OCI-LY7 (cell line): ENCODE measurements around the gene EVA1B. TPM values are rescaled to one million over a fixed set of nuclear protein-coding genes. Genes with fewer than 3 reads are reported as not detected.

ENCODE experiments used
- BruUV-seq: library from RNA; stranded (reverse); fragments of 400-500 nt; replicated peaks from 2 replicates; lab custom pipeline; 2021; lab: Mats Ljungman, UMichigan
- CTCF ChIA-PET: fragments of 300-600 bp; sonication (Branson Sonifier 250); formaldehyde crosslinking; loops from one replicate; lab custom pipeline; 2022; ENCODE audit warnings: antibody characterized with exemption; ENCODE audit not compliant: unreplicated experiment; lab: Charles Lee
- POLR2A ChIA-PET: fragments of 300-600 bp; sonication (Branson Sonifier 250); formaldehyde crosslinking; loops from one replicate; lab custom pipeline; 2022; ENCODE audit warnings: antibody characterized with exemption; lab: Charles Lee
- DNase-seq: peaks from one replicate; pipeline ENCODE4 v3.0.0-alpha.2; 2015; ENCODE audit warnings: low spot score
- H2AFZ ChIP-seq: fragments of 200-600 bp; sonication (generic), shearing (Covaris generic); 2 replicates; pipeline ENCODE4 v1.6.1; 2014; ENCODE audit warnings: mild to moderate bottlenecking, antibody characterized with exemption, low read length, moderate library complexity
- H3K27ac ChIP-seq: fragments of 200-600 bp; sonication (generic); 2 replicates; pipeline ENCODE4 v1.5.1; 2014; ENCODE audit warnings: mixed run types, low read depth, mild to moderate bottlenecking, moderate library complexity, low read length, inconsistent platforms; ENCODE audit not compliant: poor library complexity, severe bottlenecking
- H3K36me3 ChIP-seq: fragments of 200-600 bp; sonication (generic); 2 replicates; pipeline ENCODE4 v1.6.1; 2014; ENCODE audit warnings: mild to moderate bottlenecking, antibody characterized with exemption, low read length, moderate library complexity, mixed read lengths; ENCODE audit not compliant: insufficient read depth
- H3K4me1 ChIP-seq: fragments of 200-600 bp; sonication (generic); 2 replicates; pipeline ENCODE4 v1.5.1; 2014; ENCODE audit warnings: mild to moderate bottlenecking, low read length; ENCODE audit not compliant: insufficient read depth, poor library complexity, severe bottlenecking
- H3K4me2 ChIP-seq: fragments of 200-600 bp; sonication (generic); 2 replicates; pipeline ENCODE4 v1.6.1; 2014; ENCODE audit warnings: mild to moderate bottlenecking, low read length
- H3K4me3 ChIP-seq: fragments of 200-600 bp; sonication (generic); 2 replicates; pipeline ENCODE4 v1.5.1; 2014; ENCODE audit warnings: mild to moderate bottlenecking, low read depth, low read length; ENCODE audit not compliant: poor library complexity, severe bottlenecking
- H3K79me2 ChIP-seq: fragments of 200-600 bp; sonication (generic); 2 replicates; pipeline ENCODE4 v1.6.1; 2016; ENCODE audit warnings: low read depth, mild to moderate bottlenecking, low read length, moderate library complexity, mixed read lengths; ENCODE audit not compliant: insufficient read depth
- H3K9me2 ChIP-seq: fragments of 200-600 bp; sonication (generic); 2 replicates; pipeline ENCODE4 v1.6.1; 2016; ENCODE audit warnings: mild to moderate bottlenecking, low read length, mixed read lengths; ENCODE audit not compliant: insufficient read depth
- H3K9me3 ChIP-seq: fragments of 200-600 bp; sonication (generic); 2 replicates; pipeline ENCODE4 v1.6.1; 2014; ENCODE audit warnings: mild to moderate bottlenecking, mixed run types, low read length, mixed read lengths
- H4K20me1 ChIP-seq: fragments of 200-600 bp; sonication (generic); 2 replicates; pipeline ENCODE4 v1.6.1; 2014; ENCODE audit warnings: mild to moderate bottlenecking, antibody characterized with exemption, low read length, moderate library complexity, mixed read lengths; ENCODE audit not compliant: insufficient read depth
- CTCF ChIP-seq: fragments of 200-600 bp; sonication (generic); conservative IDR thresholded peaks from 2 replicates; pipeline ENCODE4 v1.5.1; 2014; ENCODE audit warnings: mild to moderate bottlenecking, antibody characterized with exemption, low read length, moderate library complexity, mixed read lengths
- EZH2phosphoT487 ChIP-seq: fragments of 200-600 bp; sonication (generic); IDR thresholded peaks from 2 replicates; pipeline ENCODE4 v1.6.1; 2018; ENCODE audit warnings: low read depth, borderline replicate concordance, mild to moderate bottlenecking, mixed run types, antibody characterized with exemption, low read length, moderate library complexity, mixed read lengths
- intact Hi-C: fragments of 100-400 bp; cut with micrococcal nuclease; formaldehyde crosslinking; loops from one replicate; pipeline ENCODE4 v1.10.0; 2022; ENCODE audit not compliant: unreplicated experiment
- total RNA-seq, 2 experiments: library from RNA; depleted of rRNA in 1 of 2; stranded (reverse); fragments of >200 nt in 1 of 2; shearing (Covaris generic) in 1 of 2; gene quantifications; 2 replicates each; pipeline ENCODE4 v1.2.3, GENCODE V29; 2014 to 2022

Gene EVA1B
- total RNA-seq, 2 experiments from 2014 or later: 0.84 to 2.0 TPM

- Histone ChIP-seq H3K36me3 (peaks cover 78% of the 10 kb centered on the region), H3K4me1 (peaks cover under 1% of the 10 kb centered on the region), H3K4me3 (no peak overlapping the region), H3K4me2 (no peak overlapping the region), H3K27ac (no peak overlapping the region), H3K79me2 (peaks cover 6% of the 10 kb centered on the region; the same call in 1 of the 2 replicates), H2AFZ (no peak overlapping the region), H3K9me2 (no peaks in the 10 kb centered on the region), H4K20me1 (no peaks in the 10 kb centered on the region), H3K9me3 (no peaks in the 10 kb centered on the region)
- TF ChIP-seq CTCF (no peak), EZH2phosphoT487 (no peak)
- DNase-seq: no peak
- CTCF ChIA-PET: no interaction called here
- intact Hi-C loops: no loop called here
- POLR2A ChIA-PET: interaction anchor here (1.2 kb wide), 1 partner anchor 8 kb away, joined by 3 read pairs; no protein-coding TSS in a partner anchor
- BruUV-seq: no TSS peak
These were observed 36.6 kb upstream of the EVA1B start for GRCh38 chr1:36359911-36360550.

- no peaks in the 10 kb centered on the region for H3K9me2 ChIP-seq
- no peak overlapping the region for H3K27ac ChIP-seq
- H3K4me3 ChIP-seq: no peak overlapping the region
- DNase-seq: no peak
- BruUV-seq: no TSS peak
- CTCF ChIA-PET: no interaction called here
- H3K79me2 ChIP-seq: peaks cover 4% of the 10 kb centered on the region; the same call in 1 of the 2 replicates
- H2AFZ ChIP-seq: no peak overlapping the region
- no peak overlapping the region for H3K4me2 ChIP-seq
- H3K4me1 ChIP-seq: no peaks in the 10 kb centered on the region
- POLR2A ChIA-PET: interaction anchor here (1.2 kb wide), 1 partner anchor 9 kb away, joined by 3 read pairs; no protein-coding TSS in a partner anchor
- H3K9me3 ChIP-seq: no peaks in the 10 kb centered on the region
- H4K20me1 ChIP-seq: no peaks in the 10 kb centered on the region
- H3K36me3 ChIP-seq: peaks cover 84% of the 10 kb centered on the region
- TF ChIP-seq CTCF: no peak
- no peak for TF ChIP-seq EZH2phosphoT487
- intact Hi-C loops: no loop called here
These were observed 35.9 kb upstream of the EVA1B start for GRCh38 chr1:36359383-36359782.

GRCh38 chr1:36358514-36359084, 35.2 kb upstream of the EVA1B start:
- DNase-seq: no peak
- Histone ChIP-seq H3K4me1 (no peaks in the 10 kb centered on the region), H3K4me2 (no peak overlapping the region), H3K9me2 (no peaks in the 10 kb centered on the region), H2AFZ (no peak overlapping the region), H3K36me3 (peaks cover 86% of the 10 kb centered on the region), H3K27ac (no peak overlapping the region), H4K20me1 (no peaks in the 10 kb centered on the region), H3K9me3 (no peaks in the 10 kb centered on the region), H3K79me2 (no peaks in the 10 kb centered on the region), H3K4me3 (no peak overlapping the region)
- POLR2A ChIA-PET: interaction anchor here (0.8 to 1.2 kb wide), 2 partner anchors 10 to 11 kb away, joined by 3 read pairs; no protein-coding TSS in a partner anchor
- no peak for TF ChIP-seq EZH2phosphoT487
- TF ChIP-seq CTCF: no peak
- CTCF ChIA-PET: no interaction called here
- intact Hi-C loops: no loop called here
- BruUV-seq: no TSS peak
